Cardiac muscle cell (in vitro differentiated cells and primary cell): ENCODE data around the gene CEACAM4. TPM values are rescaled to one million over a fixed set of nuclear protein-coding genes. Genes with fewer than 3 reads are reported as not detected.

ENCODE experiments used
- DNase-seq, 2 donors: peaks; one replicate each; pipeline versions ENCODE4 v3.0.0 to v3.0.0-alpha.2; 2010 to 2017; ENCODE audit warnings: low read depth in 1 of 2, low spot score in 1 of 2
- H3K27ac ChIP-seq: fragments of 200-600 bp; sonication (generic); 2 replicates; pipeline ENCODE4 v1.5.1; 2016
- H3K27me3 ChIP-seq: fragments of 200-600 bp; sonication (generic); 2 replicates; pipeline ENCODE4 v1.6.0; 2016; ENCODE audit warnings: control low read depth
- H3K36me3 ChIP-seq: fragments of 200-600 bp; sonication (generic); 2 replicates; pipeline ENCODE4 v1.5.1; 2016; ENCODE audit warnings: control low read depth
- H3K4me1 ChIP-seq: fragments of 200-600 bp; sonication (generic); 2 replicates; pipeline ENCODE4 v1.8.1; 2017; ENCODE audit warnings: low read depth, mild to moderate bottlenecking, mixed run types
- H3K4me3 ChIP-seq: fragments of 200-600 bp; sonication (generic); 2 replicates; pipeline ENCODE4 v1.5.1; 2016; ENCODE audit warnings: mild to moderate bottlenecking
- H3K9me3 ChIP-seq: fragments of 200-600 bp; sonication (generic); 2 replicates; pipeline ENCODE4 v1.5.1; 2017; ENCODE audit warnings: low read depth, mild to moderate bottlenecking, control low read depth
- CTCF ChIP-seq: IDR thresholded peaks from 2 replicates; pipeline ENCODE4 v1.5.1; 2012; ENCODE audit warnings: low read depth, mild to moderate bottlenecking, low read length
- polyA plus RNA-seq: library from polyadenylated mRNA; unstranded; fragments of >200 nt; fragmentation: Nextera tagmentation; extraction: Ambion mirVana; gene quantifications from 2 replicates; pipeline ENCODE4 v1.2.1, GENCODE V29; 2016
- total RNA-seq: library from RNA; depleted of rRNA; stranded (reverse); fragments of >200 nt; gene quantifications from 2 replicates; pipeline ENCODE4 v1.2.3, GENCODE V29; 2016

CEACAM4 gene
- total and polyA plus RNA-seq, 2 experiments from 2014 or later: not detected

GRCh38 chr19:41623360-41623759 is 3.5 kb downstream of the CEACAM4 start:
- no peak for TF ChIP-seq CTCF
- H3K9me3 ChIP-seq: no peaks in the 10 kb centered on the region
- H3K4me1 ChIP-seq: no peaks in the 10 kb centered on the region
- no peaks in the 10 kb centered on the region for H3K27me3 ChIP-seq
- H3K4me3 ChIP-seq: no peak overlapping the region
- H3K27ac ChIP-seq: no peak overlapping the region
- H3K36me3 ChIP-seq: no peaks in the 10 kb centered on the region
- DNase-seq: no peak

- Histone ChIP-seq H3K27me3 (no peaks in the 10 kb centered on the region), H3K4me1 (no peaks in the 10 kb centered on the region), H3K36me3 (no peaks in the 10 kb centered on the region), H3K9me3 (no peaks in the 10 kb centered on the region), H3K27ac (no peak overlapping the region), H3K4me3 (no peak overlapping the region)
- DNase-seq: no peak
- TF ChIP-seq CTCF: no peak
Measured at GRCh38 chr19:41621654-41622053, 5.2 kb downstream of the CEACAM4 start.

- Histone ChIP-seq H3K36me3 (no peaks in the 10 kb centered on the region), H3K4me3 (no peak overlapping the region), H3K9me3 (no peaks in the 10 kb centered on the region), H3K27ac (no peak overlapping the region), H3K27me3 (no peaks in the 10 kb centered on the region), H3K4me1 (no peaks in the 10 kb centered on the region)
- DNase-seq: no peak
- TF ChIP-seq CTCF: no peak
Measured at GRCh38 chr19:41621226-41621625, 5.6 kb downstream of the CEACAM4 start.

GRCh38 chr19:41620171-41620570 is 6.7 kb downstream of the CEACAM4 start:
- Histone ChIP-seq H3K36me3 (no peaks in the 10 kb centered on the region), H3K4me1 (no peaks in the 10 kb centered on the region), H3K9me3 (no peaks in the 10 kb centered on the region), H3K4me3 (no peak overlapping the region), H3K27ac (no peak overlapping the region), H3K27me3 (no peaks in the 10 kb centered on the region)
- DNase-seq: no peak
- TF ChIP-seq CTCF: no peak

GRCh38 chr19:41619018-41619556 is 7.8 kb downstream of the CEACAM4 start:
- Histone ChIP-seq H3K4me1 (no peaks in the 10 kb centered on the region), H3K4me3 (no peak overlapping the region), H3K9me3 (no peaks in the 10 kb centered on the region), H3K27me3 (no peaks in the 10 kb centered on the region), H3K36me3 (no peaks in the 10 kb centered on the region), H3K27ac (no peak overlapping the region)
- no peak for DNase-seq
- TF ChIP-seq CTCF: no peak
